Astrocyte (in vitro differentiated cells and primary cell): Measurements from ENCODE around the gene AP4S1.

Experiments used
- CTCF ChIP-seq: IDR thresholded peaks from 2 replicates; pipeline ENCODE4 v1.5.1; 2011; ENCODE audit warnings: low read depth, mild to moderate bottlenecking, inconsistent platforms, low read length, moderate library complexity; ENCODE audit not compliant: insufficient read depth
- EZH2 ChIP-seq: IDR thresholded peaks from 2 replicates; pipeline ENCODE4 v1.6.1; 2012; ENCODE audit warnings: mild to moderate bottlenecking, low read length, inconsistent platforms; ENCODE audit not compliant: insufficient read depth

DNA sequence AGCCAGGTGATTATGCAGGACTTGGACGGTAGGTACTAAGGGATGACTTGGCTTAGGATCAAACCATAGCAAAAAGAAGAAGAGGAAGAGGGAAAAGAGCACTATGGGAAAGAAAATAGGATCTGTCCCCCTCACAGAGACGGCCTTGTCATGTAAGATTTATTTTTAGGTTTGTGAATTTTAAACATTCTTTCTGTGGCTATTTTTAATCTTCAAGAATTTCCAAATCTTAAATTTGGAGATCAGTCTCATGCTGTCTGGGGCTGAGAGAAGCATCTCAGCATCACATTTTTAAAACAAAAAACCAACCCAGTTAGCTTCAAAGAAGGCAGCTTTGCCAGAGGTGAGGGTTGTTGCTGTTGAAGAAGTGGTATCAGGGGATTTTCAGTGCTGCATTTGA lies 53.3 kb downstream of the AP4S1 start:
- TF ChIP-seq CTCF (no peak), EZH2 (no peak)
